GM23248 (cell line): ENCODE data around the gene THUMPD3.

Source experiments
- EZH2 ChIP-seq: fragments of 200-600 bp; sonication (generic); IDR thresholded peaks from 2 replicates; pipeline ENCODE4 v1.6.1; 2018; ENCODE audit warnings: antibody characterized with exemption, mild to moderate bottlenecking; ENCODE audit not compliant: insufficient read depth, poor library complexity, severe bottlenecking
- EZH2phosphoT487 ChIP-seq: fragments of 200-600 bp; sonication (generic); IDR thresholded peaks from 2 replicates; pipeline ENCODE4 v1.6.1; 2018; ENCODE audit warnings: antibody characterized with exemption, moderate library complexity, mild to moderate bottlenecking, low read depth; ENCODE audit not compliant: insufficient read depth

DNA sequence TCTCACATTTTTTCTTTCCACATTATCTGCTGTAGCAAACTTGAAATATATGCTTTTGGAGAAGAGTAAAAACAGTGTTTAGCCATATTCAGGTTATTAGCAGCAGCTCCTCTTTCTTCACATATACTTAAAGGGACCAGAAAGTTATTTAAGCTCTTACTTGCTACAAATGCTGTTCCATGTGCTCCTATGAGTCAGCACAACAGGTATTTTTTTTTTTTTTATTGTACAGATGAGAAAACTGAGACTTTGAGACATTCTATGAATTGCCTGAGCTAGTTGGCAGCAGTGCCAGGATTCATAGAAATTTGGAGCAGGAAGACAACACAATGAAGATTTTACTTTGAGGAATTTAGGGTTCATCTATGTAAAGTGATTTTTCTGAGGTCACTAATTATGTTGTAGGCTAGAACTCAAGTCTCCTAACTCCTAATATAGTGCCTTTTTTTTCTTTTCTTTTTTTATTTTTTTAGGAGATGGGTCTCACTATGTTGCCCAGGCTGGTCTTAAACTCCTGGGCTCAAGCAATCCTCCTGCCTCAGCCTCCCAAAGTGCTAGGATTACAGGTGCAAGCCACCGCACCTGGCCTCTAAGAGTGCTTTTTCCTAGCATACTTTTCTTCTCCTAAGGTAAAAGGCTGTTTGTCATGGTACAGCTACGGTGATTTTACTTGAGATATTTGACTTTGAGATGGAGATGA is 58.1 kb downstream of the THUMPD3 start:
- no peak for TF ChIP-seq EZH2
- TF ChIP-seq EZH2phosphoT487 = no peak
